Measurements from ENCODE around the gene TEKTIP1. TPM values are rescaled to one million over a fixed set of nuclear protein-coding genes. Genes with fewer than 3 reads are reported as not detected.
A peak's percentile ranks its signal among the peaks of the same experiment; 100 is the strongest.

TEKTIP1 gene
- total and polyA plus RNA-seq, 2 donors (not counting 1 experiment from before 2014, with no cell fraction given), result 6.3 to 17.3 TPM

GRCh38 chr19:3508771-3509535 is 30.0 kb upstream of the TEKTIP1 start:
- TF ChIP-seq CTCF (IDR thresholded peaks at IDR 0.05) (no peak), EZH2 (IDR thresholded peaks at IDR 0.05; ENCODE audit: borderline replicate concordance, insufficient read depth, low read depth, low read length, poor library complexity, severe bottlenecking) (no peak)
- Histone ChIP-seq H3K4me2 (replicated peaks; ENCODE audit: low read depth, low read length, poor library complexity, severe bottlenecking) (peak overlapping the region; percentile 3), H3K9ac (ENCODE audit: low read length) (no peak overlapping the region), H4K20me1 (ENCODE audit: control insufficient read depth, insufficient read depth, low read length, poor library complexity, severe bottlenecking) (peaks cover 61% of the 10 kb centered on the region), H3K36me3 (replicated peaks in 1 of 2; ENCODE audit: control extremely low read depth in 1 of 2, control insufficient read depth in 1 of 2, extremely low read depth in 1 of 2, insufficient read depth in 2 of 2, low read length in 1 of 2) (peaks cover 0 to 33% of the 10 kb centered on the region in 2 experiments), H2AFZ (ENCODE audit: insufficient read depth, low read depth, low read length, poor library complexity, severe bottlenecking) (no peak overlapping the region), H3K27me3 (replicated peaks in 1 of 4; ENCODE audit: control extremely low read depth in 1 of 4, control insufficient read depth in 3 of 4, insufficient read depth in 4 of 4, low read length in 3 of 4) (no peaks in the 10 kb centered on the region), H3K4me3 (ENCODE audit: control extremely low read depth in 1 of 5, extremely low read depth in 1 of 5, insufficient read depth in 1 of 5, low read depth in 2 of 5, low read length in 4 of 5) (no peak overlapping the region), H3K4me1 (ENCODE audit: control insufficient read depth in 2 of 2, insufficient read depth in 2 of 2, low read length in 2 of 2) (peaks cover 9 to 17% of the 10 kb centered on the region in 2 donors), H3K27ac (ENCODE audit: low read length in 2 of 2) (no peak overlapping the region), H3K9me3 (ENCODE audit: control extremely low read depth in 1 of 3, control insufficient read depth in 2 of 3, insufficient read depth in 1 of 3, low read length in 2 of 3) (no peaks in the 10 kb centered on the region), H3K79me2 (ENCODE audit: control insufficient read depth, insufficient read depth, low read length) (peaks cover 85% of the 10 kb centered on the region)
- 92% methylated on average over 23 of the region's 23 CpGs for WGBS (ENCODE audit: insufficient coverage)
- ChIA-PET CTCF (interaction anchor here (0.5 to 1.1 kb wide), 2 partner anchors 37 to 339 kb away, joined by 3 to 4 read pairs; no protein-coding TSS in a partner anchor), POLR2A (no interaction called here)
- peaks cover 54% of the 10 kb centered on the region for H3K4me1 Mint-ChIP-seq
- ATAC-seq (ENCODE audit: low read depth) (no peak), DNase-seq (no peak)
- peak overlapping the region; percentile 59 for H3K4me3 Mint-ChIP-seq
- intact Hi-C loops (cut with micrococcal nuclease), result loop anchor here (5.0 to 10.0 kb wide), 5 partner anchors 253 to 1283 kb away; partner anchors contain the start of genes APBA3, FEM1A, HDGFL2 and MRPL54
- H3K9me3 Mint-ChIP-seq (ENCODE audit: insufficient read depth), result no peaks in the 10 kb centered on the region
- H3K27ac Mint-ChIP-seq, result peak overlapping the region; percentile 46
- no peaks in the 10 kb centered on the region for H3K27me3 Mint-ChIP-seq

GRCh38 chr19:3509566-3509989 is 29.4 kb upstream of the TEKTIP1 start:
- no peak overlapping the region for H3K4me2 ChIP-seq (replicated peaks; ENCODE audit: low read depth, low read length, poor library complexity, severe bottlenecking)
- intact Hi-C loops (cut with micrococcal nuclease), result loop anchor here (5.0 to 10.0 kb wide), 5 partner anchors 253 to 1283 kb away; partner anchors contain the start of genes APBA3, FEM1A, HDGFL2 and MRPL54
- H3K79me2 ChIP-seq (ENCODE audit: control insufficient read depth, insufficient read depth, low read length), result peaks cover 91% of the 10 kb centered on the region
- H3K36me3 ChIP-seq (replicated peaks in 1 of 2; ENCODE audit: control extremely low read depth in 1 of 2, control insufficient read depth in 1 of 2, extremely low read depth in 1 of 2, insufficient read depth in 2 of 2, low read length in 1 of 2), result peaks cover 0 to 35% of the 10 kb centered on the region in 2 experiments
- no peaks in the 10 kb centered on the region for H3K9me3 ChIP-seq (ENCODE audit: control extremely low read depth in 1 of 3, control insufficient read depth in 2 of 3, insufficient read depth in 1 of 3, low read length in 2 of 3)
- no peak overlapping the region for H3K9ac ChIP-seq (ENCODE audit: low read length)
- Mint-ChIP-seq H3K27ac (no peak overlapping the region), H3K4me3 (peak overlapping the region; percentile 30), H3K4me1 (peaks cover 58% of the 10 kb centered on the region), H3K9me3 (ENCODE audit: insufficient read depth) (no peaks in the 10 kb centered on the region), H3K27me3 (no peaks in the 10 kb centered on the region)
- TF ChIP-seq CTCF (IDR thresholded peaks at IDR 0.05) (no peak), EZH2 (IDR thresholded peaks at IDR 0.05; ENCODE audit: borderline replicate concordance, insufficient read depth, low read depth, low read length, poor library complexity, severe bottlenecking) (no peak)
- ChIA-PET POLR2A (no interaction called here), CTCF (interaction anchor here (0.5 to 1.1 kb wide), 2 partner anchors 36 to 340 kb away, joined by 3 to 4 read pairs; no protein-coding TSS in a partner anchor)
- peaks cover 67% of the 10 kb centered on the region for H4K20me1 ChIP-seq (ENCODE audit: control insufficient read depth, insufficient read depth, low read length, poor library complexity, severe bottlenecking)
- 98% methylated on average over 15 of the region's 15 CpGs for WGBS (ENCODE audit: insufficient coverage)
- no peak overlapping the region for H3K27ac ChIP-seq (ENCODE audit: low read length in 2 of 2)
- ATAC-seq (ENCODE audit: low read depth), result no peak
- DNase-seq, result no peak
- H3K4me3 ChIP-seq (ENCODE audit: control extremely low read depth in 1 of 5, extremely low read depth in 1 of 5, insufficient read depth in 1 of 5, low read depth in 2 of 5, low read length in 4 of 5), result no peak overlapping the region
- H3K4me1 ChIP-seq (ENCODE audit: control insufficient read depth in 2 of 2, insufficient read depth in 2 of 2, low read length in 2 of 2), result peaks cover 9 to 17% of the 10 kb centered on the region in 2 donors
- no peaks in the 10 kb centered on the region for H3K27me3 ChIP-seq (replicated peaks in 1 of 4; ENCODE audit: control extremely low read depth in 1 of 4, control insufficient read depth in 3 of 4, insufficient read depth in 4 of 4, low read length in 3 of 4)
- H2AFZ ChIP-seq (ENCODE audit: insufficient read depth, low read depth, low read length, poor library complexity, severe bottlenecking), result no peak overlapping the region

Data from B cell (primary cell).